ENCODE results near the gene UBALD1.

- TF ChIP-seq ARNTL (CRISPR knock-in tag; IDR thresholded peaks at IDR 0.05; ENCODE audit: borderline replicate concordance, low read depth) (no peak), TCF4 (CRISPR knock-in tag; IDR thresholded peaks at IDR 0.05; ENCODE audit: borderline replicate concordance) (no peak), CSDC2 (CRISPR knock-in tag; IDR thresholded peaks at IDR 0.05) (no peak), ISL1 (CRISPR knock-in tag; IDR thresholded peaks at IDR 0.05) (no peak), CREB5 (CRISPR knock-in tag; IDR thresholded peaks at IDR 0.05; ENCODE audit: low read depth) (no peak), RARB (CRISPR knock-in tag; IDR thresholded peaks at IDR 0.05) (no peak), SNAI2 (CRISPR knock-in tag; IDR thresholded peaks at IDR 0.05) (no peak), ZNF70 (CRISPR knock-in tag; IDR thresholded peaks at IDR 0.05) (no peak), TSHZ2 (CRISPR knock-in tag; IDR thresholded peaks at IDR 0.05) (no peak), PATZ1 (CRISPR knock-in tag; IDR thresholded peaks at IDR 0.05; ENCODE audit: borderline replicate concordance) (no peak), ZFP30 (CRISPR knock-in tag; IDR thresholded peaks at IDR 0.05) (no peak), BACH2 (CRISPR knock-in tag; IDR thresholded peaks at IDR 0.05; ENCODE audit: borderline replicate concordance) (no peak), ZNF565 (CRISPR knock-in tag; conservative IDR thresholded peaks at IDR 0.05; ENCODE audit: low read depth) (no peak)
Measured at GRCh38 chr16:4594433-4595410, 20.0 kb downstream of the UBALD1 start.
